NCI-H2196 treated with DMSO at 0.1 percent for 48 hours (cell line): ENCODE results near the gene PDGFD.

ENCODE experiments used
- DNase-seq: peaks from one replicate; lab custom pipeline; 2025; ENCODE audit not compliant: unreplicated experiment; lab: John Stamatoyannopoulos, UW

Gene PDGFD

GRCh38 chr11:104146421-104146820, 17.5 kb downstream of the PDGFD start:
- DNase-seq, result no peak

- DNase-seq, result no peak
These were observed 18.9 kb downstream of the PDGFD start for GRCh38 chr11:104145062-104145461.

GRCh38 chr11:104142698-104143097, 21.2 kb downstream of the PDGFD start:
- no peak for DNase-seq

- DNase-seq, result no peak
These were observed 27.1 kb downstream of the PDGFD start for GRCh38 chr11:104136861-104137260.

- no peak for DNase-seq
These were observed 29.2 kb downstream of the PDGFD start for GRCh38 chr11:104134745-104135144.

GRCh38 chr11:104130161-104130560, 33.8 kb downstream of the PDGFD start:
- no peak for DNase-seq

- DNase-seq, result no peak
These were observed 34.8 kb downstream of the PDGFD start for GRCh38 chr11:104129145-104129544.

GRCh38 chr11:104127828-104128227, 36.1 kb downstream of the PDGFD start:
- DNase-seq, result no peak

- no peak for DNase-seq
These were observed 37.5 kb downstream of the PDGFD start for GRCh38 chr11:104126464-104126863.

GRCh38 chr11:104124979-104125378, 39.0 kb downstream of the PDGFD start:
- no peak for DNase-seq

- no peak for DNase-seq
These were observed 41.1 kb downstream of the PDGFD start for GRCh38 chr11:104122836-104123235.

GRCh38 chr11:104122011-104122635, 41.8 kb downstream of the PDGFD start:
- no peak for DNase-seq

- DNase-seq, result no peak
These were observed 43.3 kb downstream of the PDGFD start for GRCh38 chr11:104120493-104121137.

GRCh38 chr11:104118105-104118744, 45.7 kb downstream of the PDGFD start:
- no peak for DNase-seq

- DNase-seq, result no peak
These were observed 50.4 kb downstream of the PDGFD start for GRCh38 chr11:104113541-104113940.

GRCh38 chr11:104106136-104106754, 57.7 kb downstream of the PDGFD start:
- DNase-seq, result no peak

- no peak for DNase-seq
These were observed 58.8 kb downstream of the PDGFD start for GRCh38 chr11:104105155-104105554.

- DNase-seq, result no peak
These were observed 59.3 kb downstream of the PDGFD start for GRCh38 chr11:104104664-104105063.

- no peak for DNase-seq
These were observed 59.7 kb downstream of the PDGFD start for GRCh38 chr11:104104201-104104600.

- no peak for DNase-seq
These were observed 65.4 kb downstream of the PDGFD start for GRCh38 chr11:104098555-104098954.

GRCh38 chr11:104098132-104098531, 65.8 kb downstream of the PDGFD start:
- DNase-seq, result no peak

GRCh38 chr11:104096900-104097299, 67.0 kb downstream of the PDGFD start:
- DNase-seq, result no peak
